GM12878 (cell line): ENCODE data around the gene ARHGAP22. TPM values are rescaled to one million over a fixed set of nuclear protein-coding genes. Genes with fewer than 3 reads are reported as not detected.

Experiments
- ATAC-seq: fragments of 200-7000 bp; cut with Tn5 transposase; 3 replicates; pipeline ENCODE4 v1.9.1; 2020; ENCODE audit warnings: mild to moderate bottlenecking, moderate library complexity
- BruUV-seq: library from RNA; stranded (reverse); fragments of 400-500 nt; replicated peaks from 2 replicates; lab custom pipeline; 2021; lab: Mats Ljungman, UMichigan
- CTCF ChIA-PET: fragments of 300-600 bp; sonication (Branson Sonifier 250); formaldehyde crosslinking; extraction: SDS; loops from one replicate; lab custom pipeline; 2021; ENCODE audit warnings: inconsistent platforms; lab: Yijun Ruan, JAX
- POLR2A ChIA-PET: fragments of 350-600 bp; formaldehyde crosslinking; extraction: SDS; loops from one replicate; lab custom pipeline; 2021; ENCODE audit warnings: inconsistent platforms; lab: Charles Lee
- RAD21 ChIA-PET: fragments of 300-600 bp; sonication (Branson Sonifier 250); formaldehyde crosslinking; loops from one replicate; lab custom pipeline; 2023; ENCODE audit warnings: antibody characterized with exemption; ENCODE audit not compliant: unreplicated experiment; lab: Charles Lee
- SMC1A ChIA-PET: fragments of 300-600 bp; sonication (Branson Sonifier 250); formaldehyde crosslinking; loops from one replicate; lab custom pipeline; 2023; ENCODE audit not compliant: unreplicated experiment, uncharacterized antibody; lab: Charles Lee
- DNase-seq: peaks from one replicate; pipeline ENCODE4 v3.0.0-alpha.2; 2011; ENCODE audit warnings: low read depth, low spot score
- FAIRE-seq: peaks from 3 replicates; lab custom pipeline; 2011; peaks lifted over from hg19 to GRCh38; lab: Jason Lieb, UNC
- H2AFZ ChIP-seq: 2 replicates; pipeline ENCODE4 v1.6.0; 2011; ENCODE audit warnings: low read depth, low read length, control low read depth; ENCODE audit not compliant: control insufficient read depth
- H3K27ac ChIP-seq: 2 replicates; pipeline ENCODE4 v1.5.1; 2011; ENCODE audit warnings: control low read depth; ENCODE audit not compliant: control insufficient read depth, insufficient read depth
- H3K27me3 ChIP-seq, 2 experiments: replicated peaks in 1 of 2; 2 replicates each; pipeline versions ENCODE4 v1.6.0 to v1.6.1; 2011; ENCODE audit warnings: low read length in 1 of 2; ENCODE audit not compliant: control insufficient read depth in 2 of 2, insufficient read depth in 2 of 2
- H3K36me3 ChIP-seq, 2 experiments: 2 replicates each; pipeline ENCODE4 v1.5.1; 2011; ENCODE audit warnings: low read length in 1 of 2; ENCODE audit not compliant: control insufficient read depth in 2 of 2, insufficient read depth in 2 of 2
- H3K4me1 ChIP-seq: 2 replicates; pipeline ENCODE4 v1.6.1; 2011; ENCODE audit warnings: mild to moderate bottlenecking, low read length, moderate library complexity, mixed read lengths; ENCODE audit not compliant: control insufficient read depth, insufficient read depth
- H3K4me2 ChIP-seq: 2 replicates; pipeline ENCODE4 v1.6.0; 2011; ENCODE audit warnings: control low read depth; ENCODE audit not compliant: control insufficient read depth, insufficient read depth
- H3K4me3 ChIP-seq: fragments of 200-600 bp; sonication (generic); 2 replicates; pipeline ENCODE4 v1.5.1; 2016
- H3K79me2 ChIP-seq: 2 replicates; pipeline ENCODE4 v1.6.0; 2011; ENCODE audit warnings: low read length; ENCODE audit not compliant: control insufficient read depth, insufficient read depth
- H3K9ac ChIP-seq: 2 replicates; pipeline ENCODE4 v1.8.0; 2011; ENCODE audit warnings: low read length, control low read depth, mixed read lengths; ENCODE audit not compliant: control insufficient read depth, insufficient read depth
- H3K9me3 ChIP-seq: replicated peaks from 3 replicates; pipeline ENCODE4 v1.5.1; 2011; ENCODE audit warnings: mild to moderate bottlenecking, low read length; ENCODE audit not compliant: control insufficient read depth, insufficient read depth
- H4K20me1 ChIP-seq: 2 replicates; pipeline ENCODE4 v1.6.0; 2011; ENCODE audit not compliant: control insufficient read depth, insufficient read depth
- NBN ChIP-seq: fragments of 450-650 bp; IDR thresholded peaks from 2 replicates; pipeline ENCODE4 v1.6.1; 2016
- POU2F2 ChIP-seq: IDR thresholded peaks from 3 replicates; pipeline ENCODE4 v1.6.1; 2011; ENCODE audit warnings: low read depth, mild to moderate bottlenecking, low read length, borderline replicate concordance
- RAD51 ChIP-seq: fragments of 450-650 bp; IDR thresholded peaks from 2 replicates; pipeline ENCODE4 v1.6.1; 2016; ENCODE audit warnings: moderate library complexity, mild to moderate bottlenecking, inconsistent platforms
- WGBS: methylation state at CpG from one replicate; pipeline ENCODE4 v1.1.6; 2016; ENCODE audit warnings: low lambda C conversion rate; ENCODE audit not compliant: insufficient replicate concordance, insufficient coverage; ENCODE audit errors: missing lambda C conversion rate; 5-methylcytosine and 5-hydroxymethylcytosine counted together
- in situ Hi-C: fragments of 300-500 bp; cut with MboI; formaldehyde crosslinking; loops from 9 replicates; pipeline ENCODE4 v1.14.3; 2018; ENCODE audit warnings: mixed read lengths
- intact Hi-C: fragments of 100-400 bp; cut with micrococcal nuclease; formaldehyde crosslinking; loops from one replicate; pipeline ENCODE4 v1.14.2; 2022; ENCODE audit not compliant: unreplicated experiment
- polyA plus RNA-seq, 11 experiments: library from polyadenylated mRNA; depleted of rRNA in 4 of 11; unstranded in 6 of 11; stranded (reverse) in 5 of 11; fragments of >200 nt; fragmentation: Nextera tagmentation in 4 of 11; fragmentation: Illumina TruSeq in 1 of 11; extraction: Ambion mirVana in 4 of 11; extraction: Trizol in 1 of 11; gene quantifications; 1 replicate in 1 of 11; 2 replicates in 10 of 11; pipeline versions ENCODE4 v1.2.1 to v1.2.3, GENCODE V29; 2011 to 2016; ENCODE audit warnings: inconsistent platforms in 2 of 11, missing spikeins in 2 of 11, low read depth in 1 of 11
- total RNA-seq, 4 experiments: library from RNA; depleted of rRNA in 3 of 4; stranded (reverse); fragments of >200 nt in 3 of 4; fragmentation: Illumina TruSeq in 1 of 4; extraction: Trizol in 1 of 4; gene quantifications; 2 replicates each; pipeline versions ENCODE4 v1.2.1 to v1.2.3, GENCODE V29; 2013 to 2021
- TF ChIP-seq, protein P1 (sequence below): fragments of 450-650 bp; IDR thresholded peaks from 2 replicates; pipeline ENCODE4 v1.6.1; 2017; ENCODE audit warnings: antibody characterized with exemption, mild to moderate bottlenecking, moderate library complexity
- TF ChIP-seq, protein P2 (sequence below): fragments of 450-650 bp; formaldehyde crosslinking; IDR thresholded peaks from 2 replicates; pipeline ENCODE4 v1.5.0; 2022; ENCODE audit warnings: mild to moderate bottlenecking, missing genetic modification characterization
- TF ChIP-seq, protein P3 (sequence below): fragments of 450-650 bp; conservative IDR thresholded peaks from 2 replicates; pipeline ENCODE4 v1.6.1; 2017; ENCODE audit warnings: mild to moderate bottlenecking, moderate library complexity

ARHGAP22 gene
- total and polyA plus RNA-seq, 10 of the 15 experiments (the other 5 are each of a cell fraction or from before 2014, with no cell fraction given): 0.07 to 0.61 (median 0.18) TPM; not detected in 5

- Histone ChIP-seq H3K79me2 (no peaks in the 10 kb centered on the region), H3K4me3 (no peak overlapping the region), H3K27me3 (no peaks in the 10 kb centered on the region), H3K4me1 (peaks cover 9% of the 10 kb centered on the region), H3K36me3 (no peaks in the 10 kb centered on the region), H3K9me3 (no peaks in the 10 kb centered on the region), H3K4me2 (no peak overlapping the region), H2AFZ (no peak overlapping the region), H4K20me1 (no peaks in the 10 kb centered on the region), H3K9ac (no peak overlapping the region), H3K27ac (no peak overlapping the region)
- intact Hi-C loops: no loop called here
- 58% methylated on average over 11 of the region's 11 CpGs for WGBS
- ChIA-PET CTCF (interaction anchor here (1.3 kb wide), 1 partner anchor 9 kb away, joined by 4 read pairs; no protein-coding TSS in a partner anchor), RAD21 (interaction anchor here (0.7 kb wide), 1 partner anchor 58 kb away, joined by 3 read pairs; no protein-coding TSS in a partner anchor), POLR2A (interaction anchor here (0.6 kb wide), 1 partner anchor 102 kb away, joined by 3 read pairs; no protein-coding TSS in a partner anchor), SMC1A (no interaction called here)
- DNase-seq (no peak), ATAC-seq (no peak), FAIRE-seq (no peak)
- TF ChIP-seq, protein P1, sequence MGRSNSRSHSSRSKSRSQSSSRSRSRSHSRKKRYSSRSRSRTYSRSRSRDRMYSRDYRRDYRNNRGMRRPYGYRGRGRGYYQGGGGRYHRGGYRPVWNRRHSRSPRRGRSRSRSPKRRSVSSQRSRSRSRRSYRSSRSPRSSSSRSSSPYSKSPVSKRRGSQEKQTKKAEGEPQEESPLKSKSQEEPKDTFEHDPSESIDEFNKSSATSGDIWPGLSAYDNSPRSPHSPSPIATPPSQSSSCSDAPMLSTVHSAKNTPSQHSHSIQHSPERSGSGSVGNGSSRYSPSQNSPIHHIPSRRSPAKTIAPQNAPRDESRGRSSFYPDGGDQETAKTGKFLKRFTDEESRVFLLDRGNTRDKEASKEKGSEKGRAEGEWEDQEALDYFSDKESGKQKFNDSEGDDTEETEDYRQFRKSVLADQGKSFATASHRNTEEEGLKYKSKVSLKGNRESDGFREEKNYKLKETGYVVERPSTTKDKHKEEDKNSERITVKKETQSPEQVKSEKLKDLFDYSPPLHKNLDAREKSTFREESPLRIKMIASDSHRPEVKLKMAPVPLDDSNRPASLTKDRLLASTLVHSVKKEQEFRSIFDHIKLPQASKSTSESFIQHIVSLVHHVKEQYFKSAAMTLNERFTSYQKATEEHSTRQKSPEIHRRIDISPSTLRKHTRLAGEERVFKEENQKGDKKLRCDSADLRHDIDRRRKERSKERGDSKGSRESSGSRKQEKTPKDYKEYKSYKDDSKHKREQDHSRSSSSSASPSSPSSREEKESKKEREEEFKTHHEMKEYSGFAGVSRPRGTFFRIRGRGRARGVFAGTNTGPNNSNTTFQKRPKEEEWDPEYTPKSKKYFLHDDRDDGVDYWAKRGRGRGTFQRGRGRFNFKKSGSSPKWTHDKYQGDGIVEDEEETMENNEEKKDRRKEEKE: no peak
- TF ChIP-seq RAD51 (no peak), POU2F2 (no peak), NBN (no peak)
- TF ChIP-seq, protein P2, sequence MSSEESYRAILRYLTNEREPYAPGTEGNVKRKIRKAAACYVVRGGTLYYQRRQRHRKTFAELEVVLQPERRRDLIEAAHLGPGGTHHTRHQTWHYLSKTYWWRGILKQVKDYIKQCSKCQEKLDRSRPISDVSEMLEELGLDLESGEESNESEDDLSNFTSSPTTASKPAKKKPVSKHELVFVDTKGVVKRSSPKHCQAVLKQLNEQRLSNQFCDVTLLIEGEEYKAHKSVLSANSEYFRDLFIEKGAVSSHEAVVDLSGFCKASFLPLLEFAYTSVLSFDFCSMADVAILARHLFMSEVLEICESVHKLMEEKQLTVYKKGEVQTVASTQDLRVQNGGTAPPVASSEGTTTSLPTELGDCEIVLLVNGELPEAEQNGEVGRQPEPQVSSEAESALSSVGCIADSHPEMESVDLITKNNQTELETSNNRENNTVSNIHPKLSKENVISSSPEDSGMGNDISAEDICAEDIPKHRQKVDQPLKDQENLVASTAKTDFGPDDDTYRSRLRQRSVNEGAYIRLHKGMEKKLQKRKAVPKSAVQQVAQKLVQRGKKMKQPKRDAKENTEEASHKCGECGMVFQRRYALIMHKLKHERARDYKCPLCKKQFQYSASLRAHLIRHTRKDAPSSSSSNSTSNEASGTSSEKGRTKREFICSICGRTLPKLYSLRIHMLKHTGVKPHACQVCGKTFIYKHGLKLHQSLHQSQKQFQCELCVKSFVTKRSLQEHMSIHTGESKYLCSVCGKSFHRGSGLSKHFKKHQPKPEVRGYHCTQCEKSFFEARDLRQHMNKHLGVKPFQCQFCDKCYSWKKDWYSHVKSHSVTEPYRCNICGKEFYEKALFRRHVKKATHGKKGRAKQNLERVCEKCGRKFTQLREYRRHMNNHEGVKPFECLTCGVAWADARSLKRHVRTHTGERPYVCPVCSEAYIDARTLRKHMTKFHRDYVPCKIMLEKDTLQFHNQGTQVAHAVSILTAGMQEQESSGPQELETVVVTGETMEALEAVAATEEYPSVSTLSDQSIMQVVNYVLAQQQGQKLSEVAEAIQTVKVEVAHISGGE (CRISPR knock-in tag): no peak
- TF ChIP-seq, protein P3, sequence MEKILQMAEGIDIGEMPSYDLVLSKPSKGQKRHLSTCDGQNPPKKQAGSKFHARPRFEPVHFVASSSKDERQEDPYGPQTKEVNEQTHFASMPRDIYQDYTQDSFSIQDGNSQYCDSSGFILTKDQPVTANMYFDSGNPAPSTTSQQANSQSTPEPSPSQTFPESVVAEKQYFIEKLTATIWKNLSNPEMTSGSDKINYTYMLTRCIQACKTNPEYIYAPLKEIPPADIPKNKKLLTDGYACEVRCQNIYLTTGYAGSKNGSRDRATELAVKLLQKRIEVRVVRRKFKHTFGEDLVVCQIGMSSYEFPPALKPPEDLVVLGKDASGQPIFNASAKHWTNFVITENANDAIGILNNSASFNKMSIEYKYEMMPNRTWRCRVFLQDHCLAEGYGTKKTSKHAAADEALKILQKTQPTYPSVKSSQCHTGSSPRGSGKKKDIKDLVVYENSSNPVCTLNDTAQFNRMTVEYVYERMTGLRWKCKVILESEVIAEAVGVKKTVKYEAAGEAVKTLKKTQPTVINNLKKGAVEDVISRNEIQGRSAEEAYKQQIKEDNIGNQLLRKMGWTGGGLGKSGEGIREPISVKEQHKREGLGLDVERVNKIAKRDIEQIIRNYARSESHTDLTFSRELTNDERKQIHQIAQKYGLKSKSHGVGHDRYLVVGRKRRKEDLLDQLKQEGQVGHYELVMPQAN: no peak
- no TSS peak for BruUV-seq
- in situ Hi-C loops: loop anchor here (5.0 kb wide), 1 partner anchor 141 kb away; no protein-coding TSS in a partner anchor
Measured at GRCh38 chr10:48503293-48503911, 101.5 kb downstream of the ARHGAP22 start.
